Fibroblast of skin of left quadriceps (primary cell): ENCODE data around the gene KHDC4.
A peak's percentile ranks its signal among the peaks of the same experiment; 100 is the strongest.
"Not testable (repeated sequence)": the region's sequence is repeated elsewhere in the genome, so short reads cannot be mapped to it uniquely, and the experiment has no call there.

ENCODE experiments used
- DNase-seq, 2 experiments: peaks; one replicate each; pipeline ENCODE4 v3.0.0-alpha.2; 2013; ENCODE audit warnings: low read depth in 2 of 2

KHDC4 gene

DNA sequence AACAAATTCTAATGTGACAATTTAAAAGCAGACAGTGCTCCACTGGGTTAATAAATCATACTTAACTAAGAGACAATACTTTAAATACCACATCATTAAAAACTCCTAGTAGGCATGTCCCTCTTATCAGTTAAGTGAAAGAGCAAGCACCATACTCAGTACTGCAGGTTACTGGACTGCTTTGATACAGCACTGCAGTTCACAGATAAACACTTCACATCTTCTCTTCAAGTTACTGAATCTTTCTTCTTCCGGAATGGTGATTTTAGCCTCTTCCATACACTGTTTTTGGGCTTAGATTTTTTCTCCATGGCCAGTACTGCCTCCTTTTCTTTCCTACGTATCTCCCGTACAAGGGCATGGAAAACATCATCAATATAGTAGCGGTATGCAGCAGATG is 34.1 kb downstream of the KHDC4 start:
- DNase-seq = no peak

DNA sequence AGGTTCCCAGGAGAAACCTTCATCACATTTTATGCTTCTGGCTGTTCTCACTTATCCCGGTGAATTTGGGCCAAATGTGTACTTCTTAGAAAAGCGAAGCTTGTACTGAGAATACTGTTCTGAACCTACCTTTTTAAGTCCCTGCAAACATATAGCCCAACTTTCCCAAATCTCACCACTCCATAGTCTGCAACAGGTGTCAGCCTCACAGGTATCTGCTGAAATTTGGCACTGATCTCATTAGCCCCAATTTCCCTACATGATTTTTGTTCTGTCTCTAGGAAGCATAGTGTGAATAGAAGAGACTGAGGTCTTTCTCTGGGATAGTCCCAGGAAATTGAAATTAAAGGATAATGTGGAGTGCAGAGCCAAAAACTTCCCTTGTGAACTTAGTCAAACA is 34.5 kb downstream of the KHDC4 start:
- DNase-seq = no peak

DNA sequence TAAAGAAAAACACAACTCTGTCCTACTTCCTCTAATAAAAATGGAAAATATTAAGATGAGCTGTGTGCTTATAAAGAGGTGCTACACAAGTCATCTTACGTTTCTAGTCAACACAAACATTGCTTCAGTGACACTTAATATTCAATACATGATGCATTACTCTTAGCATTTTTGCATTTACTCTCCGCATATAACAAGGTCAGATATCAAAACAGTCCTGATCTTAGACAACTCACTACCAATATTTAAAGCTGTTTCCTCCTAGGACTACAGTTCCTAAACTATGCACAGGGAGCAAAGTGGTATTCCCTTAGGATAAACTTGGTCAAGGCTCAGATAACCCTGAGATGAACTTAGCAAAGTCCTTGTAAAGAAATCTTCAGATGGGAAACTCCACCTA is 35.3 kb downstream of the KHDC4 start:
- DNase-seq = no peak

DNA sequence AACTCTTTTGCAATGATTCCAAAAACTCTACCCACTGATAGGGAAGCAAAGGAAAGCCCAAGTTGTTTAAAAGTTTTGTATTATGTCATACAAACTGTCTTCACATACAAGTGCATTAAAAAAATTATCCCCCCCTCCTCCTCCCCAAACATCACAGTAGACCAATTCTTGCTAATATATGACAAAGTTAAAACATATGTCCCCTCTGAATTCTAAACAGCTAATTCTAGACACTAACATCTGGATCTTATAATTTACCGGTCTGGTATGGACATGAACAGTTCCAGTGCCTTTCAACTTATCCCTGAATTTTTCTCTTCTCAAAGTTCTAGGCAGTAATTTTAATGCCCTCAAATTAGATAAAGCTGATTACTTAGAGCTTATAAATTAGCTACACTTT is 36.5 kb downstream of the KHDC4 start:
- DNase-seq = peak in 1 of 2 experiments; percentile 23

DNA sequence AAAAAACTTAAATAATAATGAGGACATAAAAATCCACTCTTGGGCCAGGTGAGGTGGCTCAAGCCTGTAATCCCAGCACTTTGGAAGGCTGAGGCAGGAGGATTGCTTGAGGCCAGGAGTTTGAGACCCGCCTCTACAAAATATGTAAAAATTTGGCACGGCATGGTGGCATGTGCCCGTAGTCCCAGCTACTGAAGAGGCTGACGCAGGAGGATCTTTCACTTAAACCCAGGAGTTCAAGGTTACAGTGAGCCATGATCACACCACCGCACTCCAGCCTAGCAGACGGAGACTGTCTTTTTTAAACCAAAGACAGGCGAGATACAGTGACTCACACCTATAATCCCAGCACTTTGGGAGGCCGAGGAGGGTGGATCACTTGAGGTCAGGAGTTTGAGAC is 37.7 kb downstream of the KHDC4 start:
- not testable (repeated sequence) for DNase-seq

DNA sequence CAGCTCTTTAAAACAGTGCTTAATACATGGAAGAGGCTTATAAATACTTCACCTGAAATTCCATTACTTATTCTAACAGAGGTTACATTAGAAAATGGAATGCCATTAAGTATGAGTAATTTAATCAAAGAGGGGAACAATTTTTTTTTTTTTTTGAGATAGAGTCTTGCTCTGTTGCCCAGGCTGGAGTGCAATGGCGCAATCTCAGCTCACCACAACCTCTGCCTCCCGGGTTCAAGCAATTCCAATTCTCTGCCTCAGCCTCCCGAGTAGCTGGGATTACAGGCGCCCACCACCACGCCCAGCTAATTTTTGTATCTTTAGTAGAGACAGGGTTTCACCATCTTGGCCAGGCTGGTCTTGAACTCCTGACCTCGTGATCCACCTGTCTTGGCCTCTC is 38.6 kb downstream of the KHDC4 start:
- not testable (repeated sequence) for DNase-seq

DNA sequence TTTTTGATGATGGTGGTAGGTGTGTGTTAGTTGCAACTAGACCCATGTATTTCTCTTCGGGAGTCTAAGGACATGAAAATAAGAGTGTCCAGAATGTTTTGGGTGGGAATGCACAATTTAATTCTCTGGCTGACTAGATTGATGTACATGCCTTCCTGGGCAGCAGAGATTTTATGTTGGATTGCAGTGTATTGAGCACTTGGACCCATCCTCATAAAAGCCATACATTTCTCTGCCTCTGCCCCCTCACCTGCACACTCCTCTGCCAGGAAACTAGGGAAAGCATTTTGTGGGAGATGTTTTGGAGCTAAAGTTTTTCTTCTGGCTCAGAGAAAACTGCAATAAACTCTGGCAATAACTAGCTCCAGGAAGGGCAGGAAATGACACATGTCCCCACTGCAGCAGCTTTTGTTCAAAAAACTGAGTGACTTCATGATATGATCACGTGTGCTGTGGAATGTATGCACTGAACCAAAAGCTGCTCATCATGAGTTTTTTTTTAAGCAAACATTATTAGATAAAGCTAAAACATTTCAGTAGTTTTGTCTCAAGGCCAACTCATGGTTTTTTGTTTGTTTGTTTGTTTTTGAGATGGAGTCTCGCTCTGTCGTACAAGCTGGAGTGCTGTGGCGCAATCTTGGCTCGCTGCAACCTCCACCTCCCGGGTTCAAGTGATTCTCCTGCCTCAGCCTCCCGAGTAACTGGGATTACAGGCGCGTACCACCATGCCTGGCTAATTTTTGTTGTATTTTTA is 40.6 kb downstream of the KHDC4 start:
- DNase-seq = peak; percentile 60 to 63

DNA sequence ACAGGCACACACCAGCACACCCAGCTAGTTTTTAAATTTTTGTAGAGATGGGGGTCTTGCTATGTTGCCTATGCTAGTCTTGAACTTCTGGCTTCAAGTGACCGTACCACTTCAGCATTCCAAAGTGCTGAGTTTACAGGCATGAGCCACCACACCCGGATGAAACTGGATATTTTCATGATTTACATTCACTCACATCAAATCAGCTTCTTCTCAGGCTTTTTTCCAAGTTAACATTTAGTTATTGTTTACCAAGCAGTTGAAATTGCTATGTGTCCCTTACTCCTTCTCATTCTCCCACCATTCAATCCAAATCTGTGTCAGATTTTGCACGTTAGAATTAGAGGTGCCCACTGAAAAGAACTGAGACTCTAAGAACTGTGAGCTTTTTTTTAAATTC is 41.4 kb downstream of the KHDC4 start:
- peak; percentile 37 to 39 for DNase-seq

DNA sequence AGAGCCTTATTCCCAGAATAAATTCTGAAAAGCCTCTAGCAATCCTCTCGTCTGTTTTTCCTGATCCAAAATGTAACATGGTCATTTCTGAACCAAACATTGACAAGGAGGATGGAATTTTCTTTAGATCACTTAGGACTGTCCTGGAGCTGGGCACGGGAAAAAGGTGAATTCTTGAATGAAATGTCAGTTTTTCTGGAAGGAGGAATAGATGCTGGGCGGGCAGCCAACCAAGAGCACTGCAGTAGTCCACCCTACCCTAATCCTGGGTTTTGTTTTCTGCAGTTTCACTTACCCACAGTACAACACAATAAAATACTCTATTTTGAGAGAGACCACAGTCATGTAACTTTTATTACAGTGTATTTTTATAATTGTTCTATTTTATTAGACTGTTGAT is 44.0 kb downstream of the KHDC4 start:
- DNase-seq = no peak

DNA sequence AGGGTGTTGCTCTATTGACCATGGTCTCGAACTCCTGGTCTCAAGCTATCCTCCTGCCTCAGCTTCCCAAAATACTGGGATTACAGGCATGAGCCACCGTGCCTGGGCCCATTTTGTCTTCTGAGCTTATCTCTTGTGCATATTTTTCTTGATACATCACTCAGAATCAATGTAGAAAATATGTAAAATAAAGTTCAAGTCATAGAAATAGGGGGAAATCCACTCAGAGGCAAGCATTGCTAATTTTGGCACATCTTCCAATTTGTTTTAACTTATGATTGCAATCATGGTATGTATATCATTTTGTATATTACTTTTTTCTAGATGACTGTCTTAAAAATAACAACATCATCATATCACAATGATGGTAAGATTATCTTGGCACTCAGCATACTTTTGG is 44.6 kb downstream of the KHDC4 start:
- no peak for DNase-seq

DNA sequence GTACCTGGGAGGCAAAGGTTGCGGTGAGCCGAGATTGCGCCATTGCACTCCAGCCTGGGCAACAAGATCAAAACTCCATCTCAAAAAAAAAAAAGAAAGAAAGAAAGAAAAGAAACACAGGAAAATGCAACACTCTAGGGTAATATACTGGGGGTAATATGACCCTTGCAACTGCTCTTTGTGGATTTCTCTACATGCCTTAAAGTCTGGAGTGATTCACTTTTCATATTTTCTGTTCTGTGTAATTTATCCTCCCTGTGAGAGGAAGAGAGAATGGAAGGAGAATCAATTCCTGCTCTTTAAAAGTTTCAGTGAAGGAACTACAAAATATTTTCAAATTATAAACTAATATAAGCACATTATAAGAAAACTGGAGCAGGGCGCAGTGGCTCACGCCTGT is 45.7 kb downstream of the KHDC4 start:
- DNase-seq = no peak

DNA sequence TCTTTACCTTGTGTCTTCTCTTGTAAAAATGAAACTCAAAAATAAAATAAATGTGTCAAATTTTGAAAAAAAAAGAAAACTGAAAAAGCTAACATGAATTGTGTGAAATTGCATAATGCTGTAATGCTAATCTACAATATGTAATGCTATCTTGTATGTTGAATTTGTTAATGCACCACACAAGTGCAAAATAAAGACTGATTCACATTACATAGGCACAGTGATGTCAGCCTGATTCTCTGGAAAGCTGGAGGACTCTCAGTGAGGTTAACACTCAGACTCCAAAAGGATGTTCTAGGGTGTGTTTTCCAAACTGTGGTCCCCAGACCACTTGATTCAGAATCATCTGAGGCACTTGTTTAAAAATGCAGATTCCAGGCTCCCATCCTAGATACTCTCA is 49.2 kb downstream of the KHDC4 start:
- no peak for DNase-seq

DNA sequence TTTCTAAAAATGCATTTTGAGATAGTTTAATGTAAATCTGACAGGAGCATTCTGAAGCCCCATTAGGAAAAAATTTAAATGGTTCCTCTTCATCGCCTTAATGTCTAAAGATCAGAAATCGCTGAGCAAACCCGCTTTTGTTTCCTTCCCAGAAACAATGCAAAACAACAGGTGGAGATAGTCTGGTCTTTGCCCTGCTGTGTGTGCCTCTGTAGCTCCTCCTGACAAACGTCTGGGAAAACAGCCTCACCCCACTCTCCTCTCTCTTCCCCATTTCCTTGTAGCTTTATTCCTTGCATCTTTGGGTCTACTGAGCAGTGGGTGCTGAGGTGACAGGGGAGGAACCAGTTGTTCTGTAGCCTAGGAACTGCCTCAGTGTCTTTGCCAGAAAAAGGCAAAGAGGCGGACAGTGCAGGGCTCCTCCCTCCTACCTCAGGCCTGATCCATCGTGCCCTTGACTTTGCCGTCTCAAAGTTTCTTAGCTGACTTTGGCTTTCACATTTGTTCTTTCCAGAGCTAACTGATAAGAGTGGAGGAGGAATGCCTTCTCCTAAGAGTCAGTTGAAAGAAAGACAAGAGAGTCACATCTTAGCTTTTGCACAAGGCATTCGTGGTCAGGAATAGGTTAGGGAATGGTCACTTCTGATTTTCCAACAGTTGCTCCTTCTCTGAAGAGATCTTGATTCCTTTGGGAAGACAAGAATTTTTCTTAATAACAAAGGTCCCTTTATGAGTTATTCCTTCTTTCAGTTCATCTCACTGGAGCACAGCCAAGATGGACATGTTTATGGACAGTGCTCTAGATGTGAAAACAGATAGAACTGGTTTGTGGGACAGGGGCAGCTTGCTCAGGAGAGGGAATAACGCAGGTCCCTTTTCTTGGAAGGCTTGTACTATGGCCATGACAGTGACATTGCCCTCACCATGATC is 49.9 kb downstream of the KHDC4 start:
- no peak for DNase-seq

DNA sequence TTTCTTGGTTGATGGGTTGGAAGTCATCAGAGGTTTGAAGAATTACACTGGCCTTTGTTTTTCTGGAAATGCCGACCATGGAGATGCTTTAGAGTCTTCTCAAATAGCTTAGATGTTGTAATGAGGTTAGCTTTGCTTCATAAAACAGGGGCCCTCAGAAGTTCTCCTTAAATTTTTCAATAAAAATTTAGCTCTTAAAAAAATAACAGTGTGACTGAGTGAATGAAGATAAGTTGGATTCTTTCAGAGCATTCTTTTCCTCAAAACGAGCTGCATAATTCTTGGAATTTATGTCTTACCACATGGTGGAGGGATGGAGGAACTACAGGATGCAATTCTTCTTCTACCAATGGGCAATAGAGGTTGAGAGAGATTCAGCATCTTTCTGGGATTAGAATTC is 51.4 kb downstream of the KHDC4 start:
- no peak for DNase-seq

DNA sequence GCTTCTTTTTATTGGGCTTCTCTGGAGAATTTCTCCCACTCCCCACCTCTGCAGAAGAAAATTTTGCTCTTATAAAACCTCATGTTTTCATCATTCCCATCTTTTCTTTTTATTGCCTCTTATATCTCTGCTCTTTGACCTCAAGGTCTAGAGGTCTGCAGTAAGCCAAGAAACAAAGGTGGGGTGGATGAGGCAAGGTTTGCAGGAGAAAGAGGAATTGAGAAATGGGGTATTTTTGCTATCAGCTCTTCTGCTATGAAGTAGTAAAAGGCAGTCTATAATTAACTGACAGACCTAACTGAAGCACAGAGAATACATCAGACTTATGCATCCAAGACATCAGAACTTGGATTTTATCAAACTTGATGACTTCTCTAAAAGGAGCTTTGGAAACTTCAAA is 52.0 kb downstream of the KHDC4 start:
- DNase-seq = no peak

DNA sequence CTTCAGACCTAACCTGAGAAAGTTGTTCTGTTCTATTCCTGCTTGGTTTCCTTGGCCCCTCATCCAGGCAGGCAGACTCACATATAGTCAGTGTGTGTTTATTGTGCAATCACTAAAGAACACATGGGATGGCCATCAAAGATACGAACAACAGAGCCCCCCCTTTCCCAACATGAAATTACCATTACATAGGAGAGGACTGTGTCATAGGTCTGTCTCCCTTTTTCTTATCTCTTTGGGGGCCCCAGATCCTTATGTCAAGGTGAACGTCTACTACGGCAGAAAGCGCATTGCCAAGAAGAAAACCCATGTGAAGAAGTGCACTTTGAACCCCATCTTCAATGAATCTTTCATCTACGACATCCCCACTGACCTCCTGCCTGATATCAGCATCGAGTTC is 53.3 kb downstream of the KHDC4 start:
- DNase-seq = no peak

DNA sequence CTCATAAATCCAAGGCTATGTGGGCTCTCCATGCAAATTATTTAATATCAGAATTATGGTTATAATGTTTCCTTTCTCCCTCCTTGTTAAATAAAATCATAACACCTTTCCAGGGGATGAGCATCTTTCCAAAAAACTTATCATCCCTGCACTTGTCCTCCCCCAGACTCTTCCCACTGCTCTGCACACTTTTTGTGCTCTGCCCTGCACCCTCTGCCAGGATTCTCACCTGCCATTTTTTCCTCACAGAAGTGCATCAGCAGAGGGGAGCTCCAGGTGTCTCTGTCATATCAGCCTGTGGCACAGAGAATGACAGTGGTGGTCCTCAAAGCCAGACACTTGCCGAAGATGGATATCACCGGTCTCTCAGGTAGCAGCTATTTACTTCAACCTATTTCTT is 54.0 kb downstream of the KHDC4 start:
- DNase-seq = no peak

DNA sequence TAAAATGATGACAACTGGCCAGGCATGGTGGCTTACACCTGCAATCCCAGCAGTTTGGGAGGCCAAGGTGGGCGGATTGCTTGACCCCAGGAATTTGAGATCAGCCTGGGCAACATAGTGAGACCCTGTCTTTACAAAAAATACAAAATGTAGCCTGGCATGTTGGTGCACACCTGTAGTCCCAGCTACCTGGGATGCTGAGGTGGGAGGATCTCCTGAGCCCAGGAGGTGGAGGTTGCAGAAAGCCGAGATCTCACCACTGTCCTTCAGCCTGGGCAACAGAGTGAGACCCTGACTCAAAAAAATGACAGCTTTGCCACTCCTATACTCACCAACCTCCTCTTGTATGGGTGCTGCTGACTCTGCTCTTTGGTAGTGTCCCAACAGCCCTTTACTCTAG is 56.3 kb downstream of the KHDC4 start:
- no peak for DNase-seq

DNA sequence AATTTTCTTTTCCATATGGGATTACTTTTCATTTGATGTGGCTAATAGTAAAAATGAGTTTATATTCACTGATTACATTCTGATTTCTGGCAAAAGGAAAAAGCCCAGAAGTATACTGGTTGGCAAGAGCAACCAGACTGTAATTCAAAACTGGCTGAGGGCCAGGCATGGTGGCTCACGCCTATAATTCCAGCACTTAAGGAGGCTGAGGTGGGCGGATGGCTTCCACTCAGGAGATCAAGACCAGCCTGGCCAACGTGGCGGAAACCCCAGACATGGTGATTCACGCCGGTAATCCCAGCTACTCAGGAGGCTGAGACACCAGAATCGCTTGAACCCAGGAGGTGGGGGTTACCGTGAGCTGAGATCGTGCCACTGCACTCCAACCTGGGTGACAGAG is 60.4 kb downstream of the KHDC4 start:
- DNase-seq = no peak

DNA sequence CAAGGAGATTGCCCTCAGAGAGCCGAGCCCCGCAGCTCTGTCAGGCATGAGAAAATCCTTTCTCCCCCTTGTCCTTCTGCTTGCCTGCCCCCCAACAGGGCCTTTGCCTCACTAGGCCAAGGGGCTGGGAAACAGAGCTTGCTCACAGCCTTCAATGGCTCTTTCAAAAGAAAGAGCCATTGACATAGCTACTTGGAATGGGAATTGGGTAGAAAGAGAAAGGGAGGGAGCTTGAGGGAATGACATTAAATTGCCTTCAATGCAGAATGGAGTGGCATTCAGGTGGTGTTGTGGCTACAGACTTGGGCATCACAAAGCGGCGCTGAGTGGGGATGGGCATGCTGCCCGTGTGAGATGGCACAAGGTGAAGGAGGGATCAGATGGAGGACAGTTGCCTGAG is 61.7 kb downstream of the KHDC4 start:
- no peak for DNase-seq

DNA sequence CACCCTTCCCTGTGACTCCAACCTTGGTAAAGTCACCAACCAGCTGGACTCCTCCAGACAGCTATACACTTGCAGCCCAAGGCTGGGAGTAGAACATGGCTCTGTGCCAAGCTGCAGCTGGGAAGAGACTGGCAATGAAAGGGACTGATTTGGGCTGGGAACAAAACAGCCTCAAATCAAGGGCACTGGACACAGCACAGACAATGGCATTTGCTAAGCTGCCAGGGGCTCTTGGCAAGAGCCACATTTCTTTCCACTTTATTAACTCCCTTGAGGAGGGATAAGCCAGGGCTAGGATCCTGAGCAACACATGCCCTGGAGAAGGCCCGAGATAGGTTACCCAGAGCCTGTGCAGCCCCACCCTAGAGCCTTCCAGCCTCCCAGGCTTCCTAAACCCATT is 62.8 kb downstream of the KHDC4 start:
- DNase-seq = no peak

DNA sequence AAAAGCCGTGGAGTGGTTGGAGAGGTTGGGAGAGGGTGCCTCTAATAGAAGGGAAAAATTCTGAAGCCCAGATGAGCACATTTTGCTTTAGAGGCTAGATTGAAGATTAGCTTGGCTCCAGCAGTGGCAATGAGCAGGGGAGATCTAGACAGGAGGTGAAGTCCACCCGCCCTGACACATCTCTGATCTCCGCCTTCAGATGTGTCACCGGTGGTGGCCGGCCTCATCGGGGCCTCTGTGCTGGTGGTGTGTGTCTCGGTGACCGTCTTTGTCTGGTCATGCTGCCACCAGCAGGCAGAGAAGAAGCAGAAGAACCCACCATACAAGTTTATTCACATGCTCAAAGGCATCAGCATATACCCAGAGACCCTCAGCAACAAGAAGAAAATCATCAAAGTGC is 66.4 kb downstream of the KHDC4 start:
- DNase-seq = no peak

DNA sequence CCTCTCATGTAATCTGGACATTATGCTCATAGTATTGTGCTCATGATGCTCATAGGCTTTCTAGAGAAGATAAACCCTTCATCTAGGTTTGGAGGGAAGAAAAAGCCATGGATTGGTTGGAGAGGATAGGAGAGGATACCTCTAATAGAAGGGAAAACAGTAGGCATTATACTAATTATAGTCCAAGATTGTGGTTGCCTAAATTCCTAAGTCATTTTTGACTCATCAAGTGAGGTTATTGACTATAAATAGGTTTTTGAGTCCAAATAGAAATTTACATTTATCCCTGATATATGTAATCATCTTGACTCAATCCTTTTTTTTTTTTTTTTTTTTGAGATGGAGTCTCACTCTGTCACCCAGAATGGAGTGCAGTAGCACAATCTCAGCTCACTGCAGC is 69.8 kb downstream of the KHDC4 start:
- no peak for DNase-seq
